Measurements from ENCODE around the gene HS3ST3B1.

Gene HS3ST3B1

GRCh38 chr17:14340857-14341754 is 40.2 kb downstream of the HS3ST3B1 start:
- TF ChIP-seq, protein P1, sequence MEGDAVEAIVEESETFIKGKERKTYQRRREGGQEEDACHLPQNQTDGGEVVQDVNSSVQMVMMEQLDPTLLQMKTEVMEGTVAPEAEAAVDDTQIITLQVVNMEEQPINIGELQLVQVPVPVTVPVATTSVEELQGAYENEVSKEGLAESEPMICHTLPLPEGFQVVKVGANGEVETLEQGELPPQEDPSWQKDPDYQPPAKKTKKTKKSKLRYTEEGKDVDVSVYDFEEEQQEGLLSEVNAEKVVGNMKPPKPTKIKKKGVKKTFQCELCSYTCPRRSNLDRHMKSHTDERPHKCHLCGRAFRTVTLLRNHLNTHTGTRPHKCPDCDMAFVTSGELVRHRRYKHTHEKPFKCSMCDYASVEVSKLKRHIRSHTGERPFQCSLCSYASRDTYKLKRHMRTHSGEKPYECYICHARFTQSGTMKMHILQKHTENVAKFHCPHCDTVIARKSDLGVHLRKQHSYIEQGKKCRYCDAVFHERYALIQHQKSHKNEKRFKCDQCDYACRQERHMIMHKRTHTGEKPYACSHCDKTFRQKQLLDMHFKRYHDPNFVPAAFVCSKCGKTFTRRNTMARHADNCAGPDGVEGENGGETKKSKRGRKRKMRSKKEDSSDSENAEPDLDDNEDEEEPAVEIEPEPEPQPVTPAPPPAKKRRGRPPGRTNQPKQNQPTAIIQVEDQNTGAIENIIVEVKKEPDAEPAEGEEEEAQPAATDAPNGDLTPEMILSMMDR (IDR thresholded peaks at IDR 0.05; ENCODE audit: extremely low read depth, insufficient read depth, missing control alignments), result no peak
- in situ Hi-C loops (cut with MboI; ENCODE audit: low pct_unique_long_range_greater_than_20kb, low sequenced_read_pairs, unreplicated experiment), result no loop called here
- DNase-seq (ENCODE audit: low spot score), result no peak

- in situ Hi-C loops (cut with MboI; ENCODE audit: low pct_unique_long_range_greater_than_20kb, low sequenced_read_pairs, unreplicated experiment), result no loop called here
- TF ChIP-seq, protein P1 (IDR thresholded peaks at IDR 0.05; ENCODE audit: extremely low read depth, insufficient read depth, missing control alignments), result no peak
- no peak for DNase-seq (ENCODE audit: low spot score)
Observed at GRCh38 chr17:14341866-14342265, 41.0 kb downstream of the HS3ST3B1 start.

GRCh38 chr17:14346801-14347200 is 45.9 kb downstream of the HS3ST3B1 start:
- in situ Hi-C loops (cut with MboI; ENCODE audit: low pct_unique_long_range_greater_than_20kb, low sequenced_read_pairs, unreplicated experiment), result no loop called here
- no peak for DNase-seq (ENCODE audit: low spot score)
- TF ChIP-seq, protein P1 (IDR thresholded peaks at IDR 0.05; ENCODE audit: extremely low read depth, insufficient read depth, missing control alignments), result no peak

- TF ChIP-seq, protein P1 (IDR thresholded peaks at IDR 0.05; ENCODE audit: extremely low read depth, insufficient read depth, missing control alignments), result no peak
- DNase-seq (ENCODE audit: low spot score), result no peak
- in situ Hi-C loops (cut with MboI; ENCODE audit: low pct_unique_long_range_greater_than_20kb, low sequenced_read_pairs, unreplicated experiment), result no loop called here
Observed at GRCh38 chr17:14351493-14351892, 50.6 kb downstream of the HS3ST3B1 start.

DNA sequence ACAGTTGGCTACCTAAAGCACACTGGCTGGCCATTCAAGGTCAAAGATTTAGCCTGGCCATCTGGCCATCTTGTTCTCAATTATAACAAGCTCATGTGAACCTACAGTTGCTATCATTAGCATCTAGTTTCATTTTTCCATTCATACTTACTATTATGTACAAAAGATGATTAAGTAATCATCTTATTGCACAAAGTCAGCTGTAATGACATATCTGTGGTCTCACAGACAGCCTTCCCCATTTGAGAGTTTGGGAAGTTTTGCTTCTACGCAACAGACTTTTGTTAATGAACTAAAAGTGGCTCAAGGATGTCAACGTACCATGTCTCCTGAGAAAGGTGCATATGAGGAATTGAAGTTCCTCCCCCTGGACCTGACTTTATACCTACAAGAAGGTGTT is 51.3 kb downstream of the HS3ST3B1 start:
- TF ChIP-seq, protein P1 (IDR thresholded peaks at IDR 0.05; ENCODE audit: extremely low read depth, insufficient read depth, missing control alignments), result no peak
- no peak for DNase-seq (ENCODE audit: low spot score)
- in situ Hi-C loops (cut with MboI; ENCODE audit: low pct_unique_long_range_greater_than_20kb, low sequenced_read_pairs, unreplicated experiment), result no loop called here

GRCh38 chr17:14353861-14354474 is 53.1 kb downstream of the HS3ST3B1 start:
- in situ Hi-C loops (cut with MboI; ENCODE audit: low pct_unique_long_range_greater_than_20kb, low sequenced_read_pairs, unreplicated experiment), result no loop called here
- DNase-seq (ENCODE audit: low spot score), result no peak
- TF ChIP-seq, protein P1 (IDR thresholded peaks at IDR 0.05; ENCODE audit: extremely low read depth, insufficient read depth, missing control alignments), result no peak
